Progenitor cell of endocrine pancreas (in vitro differentiated cells): ENCODE measurements around the gene GPR34. TPM values are rescaled to one million over a fixed set of nuclear protein-coding genes. Genes with fewer than 3 reads are reported as not detected.

ENCODE experiments used
- DNase-seq: peaks from one replicate; pipeline ENCODE4 v3.0.0; 2021; ENCODE audit warnings: low spot score; ENCODE audit not compliant: unreplicated experiment
- H3K27ac Mint-ChIP-seq: 2 replicates; pipeline ENCODE4 v1.8.0; 2021; ENCODE audit warnings: mild to moderate bottlenecking, moderate library complexity, mixed read lengths
- H3K27me3 Mint-ChIP-seq: 2 replicates; pipeline ENCODE4 v1.8.0; 2021; ENCODE audit warnings: mixed read lengths
- H3K36me3 Mint-ChIP-seq: 2 replicates; pipeline ENCODE4 v1.8.0; 2022; ENCODE audit warnings: mixed read lengths; ENCODE audit not compliant: insufficient read depth
- H3K4me1 Mint-ChIP-seq: 2 replicates; pipeline ENCODE4 v1.8.0; 2021; ENCODE audit warnings: low read depth, mixed read lengths
- H3K4me3 Mint-ChIP-seq: 2 replicates; pipeline ENCODE4 v1.8.0; 2021; ENCODE audit warnings: low read depth, mild to moderate bottlenecking, moderate library complexity, mixed read lengths
- H3K9me3 Mint-ChIP-seq: 2 replicates; pipeline ENCODE4 v1.8.0; 2021; ENCODE audit warnings: low read depth, mixed read lengths
- total RNA-seq: library from RNA; stranded (reverse); gene quantifications from 2 replicates; pipeline ENCODE4 v1.2.1, GENCODE V29; 2021
- TF ChIP-seq, protein P1 (sequence below): fragments of 200-600 bp; sonication (generic); IDR thresholded peaks from one replicate; pipeline ENCODE4 v1.5.0; 2021; ENCODE audit warnings: antibody characterized with exemption, mild to moderate bottlenecking; ENCODE audit not compliant: unreplicated experiment

The GPR34 gene
- total RNA-seq, 1 donor from 2014 or later: not detected

DNA sequence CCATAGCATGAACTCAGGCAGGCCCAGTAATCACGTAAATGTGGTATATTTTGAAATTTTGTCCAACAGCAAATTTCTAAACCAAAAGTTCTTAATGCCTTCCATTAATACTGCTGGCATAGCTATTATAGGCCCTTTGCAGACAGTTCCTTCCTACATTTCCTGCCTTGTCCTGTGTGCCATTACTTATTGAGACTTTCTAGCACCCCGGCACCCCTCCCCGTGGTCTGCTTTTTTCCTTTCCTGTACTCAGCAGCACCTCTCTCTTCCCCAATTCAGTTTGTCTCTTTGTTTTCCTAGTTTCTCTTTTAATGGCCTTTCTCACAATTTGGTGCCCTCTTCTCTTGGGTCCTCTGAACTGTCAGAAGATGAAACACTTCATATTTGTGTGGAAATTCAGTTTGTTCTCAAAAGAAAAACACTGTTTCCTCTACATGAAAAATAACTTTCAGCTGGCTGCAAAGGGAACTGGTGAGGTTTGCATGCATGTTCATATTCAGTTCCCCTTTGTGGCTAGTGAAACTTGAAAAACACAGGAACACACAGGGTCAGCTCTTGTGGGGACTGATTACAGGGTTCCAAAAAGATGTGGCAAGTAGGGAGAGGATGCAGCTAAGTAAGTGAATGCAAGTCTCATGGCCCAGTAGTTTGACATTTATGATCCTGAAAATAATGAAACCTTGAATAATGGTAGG lies 17.1 kb downstream of the GPR34 start:
- H3K27me3 Mint-ChIP-seq: no peaks in the 10 kb centered on the region
- H3K4me1 Mint-ChIP-seq: no peaks in the 10 kb centered on the region
- peaks cover 2% of the 10 kb centered on the region for H3K36me3 Mint-ChIP-seq
- H3K9me3 Mint-ChIP-seq: peaks cover 3% of the 10 kb centered on the region
- TF ChIP-seq, protein P1, sequence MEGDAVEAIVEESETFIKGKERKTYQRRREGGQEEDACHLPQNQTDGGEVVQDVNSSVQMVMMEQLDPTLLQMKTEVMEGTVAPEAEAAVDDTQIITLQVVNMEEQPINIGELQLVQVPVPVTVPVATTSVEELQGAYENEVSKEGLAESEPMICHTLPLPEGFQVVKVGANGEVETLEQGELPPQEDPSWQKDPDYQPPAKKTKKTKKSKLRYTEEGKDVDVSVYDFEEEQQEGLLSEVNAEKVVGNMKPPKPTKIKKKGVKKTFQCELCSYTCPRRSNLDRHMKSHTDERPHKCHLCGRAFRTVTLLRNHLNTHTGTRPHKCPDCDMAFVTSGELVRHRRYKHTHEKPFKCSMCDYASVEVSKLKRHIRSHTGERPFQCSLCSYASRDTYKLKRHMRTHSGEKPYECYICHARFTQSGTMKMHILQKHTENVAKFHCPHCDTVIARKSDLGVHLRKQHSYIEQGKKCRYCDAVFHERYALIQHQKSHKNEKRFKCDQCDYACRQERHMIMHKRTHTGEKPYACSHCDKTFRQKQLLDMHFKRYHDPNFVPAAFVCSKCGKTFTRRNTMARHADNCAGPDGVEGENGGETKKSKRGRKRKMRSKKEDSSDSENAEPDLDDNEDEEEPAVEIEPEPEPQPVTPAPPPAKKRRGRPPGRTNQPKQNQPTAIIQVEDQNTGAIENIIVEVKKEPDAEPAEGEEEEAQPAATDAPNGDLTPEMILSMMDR: no peak
- no peak overlapping the region for H3K4me3 Mint-ChIP-seq
- DNase-seq: no peak
- H3K27ac Mint-ChIP-seq: no peak overlapping the region

DNA sequence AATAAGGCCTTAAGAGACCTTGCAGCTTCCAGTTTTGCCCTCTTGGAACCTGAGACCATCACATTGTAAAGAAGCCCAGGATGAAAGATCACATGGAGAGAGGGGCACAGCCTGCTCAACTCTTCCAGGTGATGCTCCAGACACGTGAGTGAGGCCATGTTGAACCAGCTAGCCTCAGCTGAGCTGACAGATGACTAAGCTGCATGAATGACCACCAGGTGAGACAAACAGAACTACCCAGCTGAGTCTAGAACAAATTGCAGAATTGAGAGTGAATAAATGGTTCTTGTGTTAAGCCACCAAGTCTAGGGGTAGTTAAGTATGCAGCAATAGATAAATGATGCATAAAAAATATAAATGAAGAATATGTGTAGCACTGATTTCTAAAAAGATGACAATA lies 18.4 kb downstream of the GPR34 start:
- DNase-seq: no peak
- no peaks in the 10 kb centered on the region for H3K4me1 Mint-ChIP-seq
- TF ChIP-seq, protein P1: no peak
- no peak overlapping the region for H3K4me3 Mint-ChIP-seq
- H3K27ac Mint-ChIP-seq: no peak overlapping the region
- no peaks in the 10 kb centered on the region for H3K27me3 Mint-ChIP-seq
- peaks cover 2% of the 10 kb centered on the region for H3K36me3 Mint-ChIP-seq
- H3K9me3 Mint-ChIP-seq: peaks cover 3% of the 10 kb centered on the region

DNA sequence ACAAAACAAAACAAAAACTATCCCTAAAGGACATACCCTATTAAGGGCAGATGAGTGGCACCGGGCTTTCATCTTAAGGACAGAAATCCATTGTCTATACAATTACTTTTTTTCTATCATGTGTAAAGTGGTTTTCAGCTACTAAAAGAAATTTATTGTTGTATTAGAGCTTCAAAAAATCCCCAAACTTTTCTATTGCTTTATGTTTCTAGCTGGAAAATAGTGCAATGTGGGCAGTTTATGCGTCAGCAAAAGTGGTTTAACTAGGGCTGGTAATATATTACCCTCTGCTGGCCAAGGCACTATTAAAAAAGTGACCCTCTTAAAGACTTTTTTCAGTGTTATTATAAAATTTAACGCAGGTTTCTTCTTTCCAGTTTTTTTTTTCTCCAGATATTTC lies 19.7 kb downstream of the GPR34 start:
- no peak overlapping the region for H3K4me3 Mint-ChIP-seq
- H3K36me3 Mint-ChIP-seq: peaks cover 4% of the 10 kb centered on the region
- H3K27me3 Mint-ChIP-seq: no peaks in the 10 kb centered on the region
- TF ChIP-seq, protein P1: no peak
- H3K4me1 Mint-ChIP-seq: no peaks in the 10 kb centered on the region
- H3K9me3 Mint-ChIP-seq: peaks cover 5% of the 10 kb centered on the region
- no peak overlapping the region for H3K27ac Mint-ChIP-seq
- DNase-seq: no peak

DNA sequence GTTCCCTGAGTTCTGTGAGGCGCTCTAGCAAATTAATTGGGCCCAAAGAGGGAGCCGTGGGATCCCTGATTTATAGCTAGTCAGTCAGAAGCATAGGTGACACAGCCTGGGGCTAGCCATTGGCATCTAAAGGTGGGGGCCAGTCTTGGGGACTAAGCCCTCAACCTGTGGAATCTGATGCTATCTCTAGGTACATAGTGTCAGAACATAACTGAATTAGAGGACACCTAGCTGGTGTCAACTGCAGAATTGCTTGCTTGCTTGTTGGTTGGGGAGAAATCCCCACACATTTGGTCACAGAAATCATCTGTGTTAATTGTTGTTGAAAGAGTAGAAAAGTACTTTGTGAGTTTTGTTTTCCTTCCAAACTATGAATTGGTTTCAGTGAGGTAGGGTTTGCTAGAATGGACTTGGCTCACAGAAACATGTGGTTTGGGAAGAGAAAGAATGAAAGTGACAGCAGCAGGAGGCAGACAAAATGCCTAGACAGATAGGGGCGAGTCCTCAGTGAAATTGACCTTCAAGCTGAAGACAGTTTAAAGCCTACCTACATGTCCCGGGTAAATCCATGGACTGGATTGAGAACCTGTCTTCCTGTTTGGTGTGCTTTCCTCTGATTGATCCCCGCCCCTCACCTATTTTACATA lies 22.4 kb downstream of the GPR34 start:
- DNase-seq: no peak
- no peak overlapping the region for H3K4me3 Mint-ChIP-seq
- peaks cover 8% of the 10 kb centered on the region for H3K36me3 Mint-ChIP-seq
- H3K9me3 Mint-ChIP-seq: peaks cover 12% of the 10 kb centered on the region
- H3K27me3 Mint-ChIP-seq: no peaks in the 10 kb centered on the region
- H3K27ac Mint-ChIP-seq: no peak overlapping the region
- TF ChIP-seq, protein P1: no peak
- no peaks in the 10 kb centered on the region for H3K4me1 Mint-ChIP-seq

DNA sequence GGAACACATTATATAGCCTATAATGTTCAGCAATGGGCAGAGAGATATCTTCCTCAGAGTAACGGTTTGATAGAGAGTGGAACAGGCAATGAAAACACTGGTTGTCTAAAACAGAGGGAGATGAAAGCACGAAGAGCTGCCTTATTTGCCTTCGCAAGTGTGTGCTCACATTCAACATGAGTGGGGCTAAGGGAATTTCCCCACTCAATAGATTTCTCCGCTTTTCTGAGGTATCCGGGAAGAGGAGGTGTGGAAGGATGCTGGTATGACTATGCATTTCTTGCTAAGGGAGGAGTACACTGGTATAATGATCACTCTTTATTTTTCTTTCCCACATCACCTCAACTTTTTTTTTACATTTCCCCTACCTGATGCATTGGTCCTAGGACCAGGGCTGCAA lies 27.4 kb downstream of the GPR34 start:
- peaks cover 32% of the 10 kb centered on the region for H3K9me3 Mint-ChIP-seq
- H3K4me1 Mint-ChIP-seq: peaks cover 10% of the 10 kb centered on the region
- DNase-seq: no peak
- peaks cover 19% of the 10 kb centered on the region for H3K36me3 Mint-ChIP-seq
- TF ChIP-seq, protein P1: no peak
- no peaks in the 10 kb centered on the region for H3K27me3 Mint-ChIP-seq
- H3K27ac Mint-ChIP-seq: no peak overlapping the region
- no peak overlapping the region for H3K4me3 Mint-ChIP-seq
